ELR (cell line): ENCODE measurements around the gene ZC3H8.
"Not testable (repeated sequence)": the region's sequence is repeated elsewhere in the genome, so short reads cannot be mapped to it uniquely, and the experiment has no call there.

Experiments used
- DNase-seq: peaks from one replicate; pipeline ENCODE4 v3.0.0-alpha.2; 2015; ENCODE audit warnings: low read depth

ZC3H8 gene

DNA sequence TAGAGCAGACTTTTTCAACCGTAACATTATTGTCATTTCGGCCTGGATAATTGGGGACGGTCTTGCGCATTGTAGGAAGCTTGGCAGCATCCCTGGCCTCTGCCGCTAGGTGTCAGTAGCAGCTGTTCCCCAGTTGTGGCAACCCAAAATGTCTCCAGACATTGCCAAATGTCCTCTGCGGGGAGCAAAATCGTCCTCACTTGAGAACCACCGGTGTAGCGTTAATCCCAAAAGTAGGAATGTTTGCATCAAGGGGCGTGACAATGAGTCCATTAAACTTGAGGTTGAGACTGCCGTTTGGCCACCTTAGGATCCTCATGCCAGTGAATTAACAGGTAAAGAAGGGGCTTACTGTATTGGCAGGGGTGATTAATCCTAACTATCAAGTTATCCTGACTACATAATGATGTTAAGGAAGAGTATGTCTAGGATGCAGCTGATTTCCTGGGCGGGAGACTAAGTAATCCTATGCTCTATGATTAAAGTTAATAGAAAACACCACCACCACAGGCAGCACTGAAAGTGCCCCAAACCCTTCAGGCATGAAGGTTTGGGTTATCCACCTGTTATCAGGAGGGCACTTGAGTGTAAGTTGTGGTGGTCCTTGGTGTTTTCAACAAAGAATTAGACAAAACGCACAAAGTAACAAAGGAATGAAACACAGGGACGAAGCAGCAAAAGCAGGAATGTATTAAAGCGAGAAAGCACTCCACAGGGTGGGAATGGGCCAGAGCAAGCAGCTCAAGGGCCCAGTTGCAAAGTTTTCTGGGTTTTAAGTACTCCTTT is 4.9 kb upstream of the ZC3H8 start:
- peak; percentile 79 for DNase-seq

DNA sequence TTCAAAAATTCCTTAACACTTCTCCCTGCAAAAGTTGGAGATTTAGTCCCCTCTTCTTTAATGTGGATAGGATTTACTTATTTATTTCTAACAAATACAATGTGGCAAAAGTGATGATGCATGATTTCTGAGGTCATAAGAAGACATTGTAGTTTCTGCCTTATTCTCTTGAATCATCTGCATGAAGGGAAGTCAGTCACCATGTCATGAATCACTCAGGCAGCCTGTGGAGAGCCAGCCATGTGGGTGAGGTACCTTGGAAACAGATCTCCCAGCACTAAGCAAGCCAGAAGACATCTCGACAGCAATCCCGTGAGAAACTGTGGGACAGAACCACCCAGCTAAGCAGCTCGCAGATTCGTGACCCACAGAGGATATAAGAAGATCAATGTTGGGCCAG is 2.7 kb upstream of the ZC3H8 start:
- peak; percentile 57 for DNase-seq

DNA sequence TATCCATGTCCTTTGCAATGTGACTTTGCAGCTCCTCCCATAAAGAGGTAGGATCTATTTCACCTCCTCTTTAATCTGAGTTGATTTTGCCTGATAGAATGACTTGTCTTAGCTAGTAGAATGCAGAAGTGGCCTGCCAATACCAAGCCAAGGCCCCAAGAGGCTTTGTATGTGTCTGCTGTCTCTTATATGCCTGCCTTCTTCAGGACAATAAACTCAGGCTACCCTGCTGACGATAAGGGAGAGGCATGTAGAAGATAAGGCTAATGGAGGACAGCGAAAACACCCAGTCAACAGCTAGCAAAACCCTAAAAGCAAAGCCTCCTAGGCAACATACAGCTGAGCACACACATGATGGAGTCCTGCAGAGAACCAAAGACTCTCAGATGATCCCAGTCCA is 1.8 kb upstream of the ZC3H8 start:
- DNase-seq, result no peak

DNA sequence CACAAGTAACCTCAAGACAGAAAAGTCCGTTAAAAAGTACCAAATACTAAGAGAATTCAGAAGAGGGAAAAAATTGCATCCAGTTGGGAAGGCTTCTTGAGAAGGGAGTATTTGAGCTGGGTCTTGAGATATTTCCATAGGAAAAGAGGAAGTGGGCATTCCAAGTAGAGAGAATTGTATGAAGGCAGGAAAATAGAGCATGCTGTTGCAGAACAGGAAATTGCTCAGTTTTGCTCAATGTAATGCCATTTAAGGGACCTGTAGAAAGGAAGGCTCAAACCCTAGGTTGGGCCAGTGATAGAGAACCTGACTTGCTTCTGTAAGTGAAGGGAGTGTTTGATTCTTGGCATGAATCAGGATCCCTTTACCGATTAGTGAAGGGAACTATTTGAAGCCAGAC is 1.0 kb upstream of the ZC3H8 start:
- DNase-seq, result no peak

DNA sequence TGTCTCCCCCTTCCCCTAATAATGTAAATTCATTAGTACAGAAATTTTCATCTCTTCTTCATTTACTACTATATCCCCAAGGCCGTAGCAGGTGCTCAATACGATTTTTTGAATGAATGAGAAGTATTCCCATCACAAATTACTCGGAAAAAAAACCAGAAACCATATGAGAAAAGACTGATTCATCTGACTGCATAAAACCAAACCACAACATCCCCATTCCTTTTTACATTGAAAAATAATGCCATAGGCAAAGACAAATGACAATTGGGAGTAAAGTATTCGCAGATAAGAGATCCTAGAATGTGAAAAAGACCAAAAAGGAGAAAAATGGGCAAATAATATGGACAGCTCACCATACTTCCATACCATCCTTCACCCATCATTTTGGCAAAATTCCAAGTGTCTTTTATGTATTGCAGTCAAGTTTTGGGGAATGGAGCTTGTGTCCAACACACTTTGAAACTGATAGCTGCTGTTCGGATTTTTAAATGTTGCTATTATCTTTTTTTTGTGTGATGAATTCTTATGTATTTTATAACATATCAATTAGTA is 1.5 kb downstream of the ZC3H8 start:
- DNase-seq, result peak; percentile 31

DNA sequence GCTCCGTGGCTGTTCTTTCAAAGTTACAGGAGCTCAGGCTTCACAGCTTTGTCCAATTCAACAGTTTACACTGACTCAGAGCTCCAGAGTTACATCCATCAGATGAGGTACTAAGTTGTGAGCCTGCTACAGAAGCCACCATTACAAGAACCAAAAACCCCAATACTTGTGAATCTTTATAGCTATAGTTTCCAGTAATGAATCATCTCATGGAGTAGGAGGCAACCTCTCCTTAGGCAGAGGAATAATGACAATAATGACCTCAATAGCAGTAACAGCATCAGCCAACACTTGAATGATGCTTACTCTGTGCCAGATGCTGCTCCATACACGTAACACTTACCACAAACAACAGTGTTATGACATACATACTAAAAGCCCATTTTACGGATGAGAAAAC is 3.6 kb downstream of the ZC3H8 start:
- DNase-seq, result no peak

DNA sequence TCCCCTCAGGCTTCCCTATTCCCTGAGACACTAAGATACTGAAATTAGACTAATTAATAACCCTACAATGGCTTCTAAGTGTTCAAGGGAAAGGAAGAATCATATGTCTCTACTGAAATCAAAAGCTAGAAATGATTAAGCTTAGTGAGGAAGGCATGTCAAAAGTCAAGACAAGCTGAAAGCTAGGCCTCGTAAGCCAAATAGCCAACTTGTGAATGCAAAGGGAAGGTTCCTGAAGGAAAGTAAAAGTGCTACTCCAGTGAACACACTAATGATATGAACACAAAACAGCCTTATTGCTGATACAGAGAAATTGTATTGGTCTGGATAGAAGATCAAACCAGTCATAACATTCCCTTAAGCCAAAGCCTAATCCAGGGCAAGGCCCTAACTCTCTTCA is 10.0 kb downstream of the ZC3H8 start:
- no peak for DNase-seq

DNA sequence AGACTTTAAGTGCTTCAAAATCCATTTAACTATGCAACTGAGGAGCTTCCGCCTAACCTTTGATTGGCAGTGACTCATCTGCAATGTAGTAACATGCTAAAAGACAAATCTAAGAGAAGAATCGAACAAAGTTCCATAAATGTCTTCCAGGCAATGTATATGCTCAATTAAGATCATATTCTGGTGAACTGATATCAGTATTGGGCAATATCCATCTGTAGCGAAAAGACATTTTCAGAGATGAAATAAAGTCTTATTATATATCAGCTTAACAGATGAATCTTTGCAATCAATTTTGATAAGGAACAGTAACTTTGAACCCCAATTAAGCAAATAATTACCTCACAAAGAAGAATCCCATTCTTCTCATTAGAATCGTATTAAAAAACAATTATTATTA is 11.6 kb downstream of the ZC3H8 start:
- DNase-seq, result no peak

DNA sequence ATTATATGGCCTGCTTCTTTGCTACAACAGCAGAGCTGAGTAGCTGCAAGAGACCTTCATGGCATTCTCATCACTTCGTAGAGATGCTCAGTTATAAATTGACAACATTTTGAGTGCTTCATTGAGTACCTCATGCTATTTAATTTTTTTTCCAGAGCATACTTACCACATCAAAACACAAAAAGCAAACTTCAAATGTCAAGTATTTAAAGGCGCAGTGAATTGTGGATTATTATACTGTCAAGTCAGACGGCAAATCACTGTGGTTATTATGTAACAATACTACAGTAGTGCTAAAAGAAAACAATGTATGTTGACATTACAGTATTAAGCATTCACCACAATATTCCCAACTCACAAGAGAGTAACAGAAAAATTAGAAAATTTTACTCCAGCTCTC is 12.5 kb downstream of the ZC3H8 start:
- DNase-seq, result no peak

DNA sequence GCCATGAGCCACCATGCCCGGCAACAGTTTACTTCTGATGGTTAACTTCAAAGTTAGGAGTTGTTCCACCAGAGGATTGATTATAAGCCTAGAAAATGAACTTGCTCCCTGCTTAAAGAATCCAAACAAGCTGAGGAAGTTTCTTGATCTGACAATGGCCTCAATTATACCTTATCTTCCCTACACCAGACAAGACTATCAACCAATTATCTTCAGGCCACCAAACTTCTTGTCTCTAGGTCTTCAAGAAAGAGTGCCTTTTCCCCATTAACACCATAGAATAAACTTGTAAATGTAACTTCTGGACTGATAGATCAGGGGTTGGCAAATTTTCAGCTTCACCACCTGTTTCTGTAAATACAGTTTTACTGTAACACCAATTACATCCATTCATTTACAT is 15.0 kb downstream of the ZC3H8 start:
- DNase-seq, result no peak

DNA sequence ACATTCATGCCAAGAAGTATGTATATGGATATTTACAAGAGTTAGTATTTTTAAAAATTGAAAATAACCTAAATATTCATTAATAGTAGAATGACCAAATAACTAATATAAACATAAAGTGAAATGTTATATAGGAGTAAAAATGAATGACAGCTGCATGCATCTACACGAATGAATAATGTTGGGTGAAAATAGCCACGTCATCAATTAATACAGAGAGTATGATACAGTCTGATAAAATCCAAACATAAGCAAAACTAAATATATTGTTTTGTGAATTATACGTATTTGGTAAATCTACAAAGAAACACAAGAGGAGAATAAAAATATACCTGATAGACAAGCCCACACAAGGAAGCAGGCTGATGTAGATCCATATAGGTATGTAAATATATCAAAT is 24.5 kb downstream of the ZC3H8 start:
- no peak for DNase-seq

DNA sequence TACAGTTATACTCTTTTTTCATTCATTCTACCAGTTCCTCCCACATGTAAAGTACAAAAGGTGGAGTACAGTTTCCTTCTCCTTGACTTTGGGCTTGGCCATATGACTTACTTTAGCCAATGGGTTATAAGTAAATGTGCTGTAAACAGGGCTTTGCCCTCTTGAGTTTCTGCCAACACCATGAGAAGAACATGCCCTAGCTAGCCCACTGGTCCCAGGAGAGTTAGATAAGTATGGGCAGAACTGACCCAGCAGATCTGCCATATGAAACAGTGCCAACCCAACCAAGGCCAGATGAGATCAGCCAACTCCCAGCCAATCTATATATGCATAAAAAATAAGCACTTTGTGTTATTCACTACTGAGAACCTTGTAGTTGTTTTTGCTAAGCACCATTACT is 25.5 kb downstream of the ZC3H8 start:
- DNase-seq, result no peak

DNA sequence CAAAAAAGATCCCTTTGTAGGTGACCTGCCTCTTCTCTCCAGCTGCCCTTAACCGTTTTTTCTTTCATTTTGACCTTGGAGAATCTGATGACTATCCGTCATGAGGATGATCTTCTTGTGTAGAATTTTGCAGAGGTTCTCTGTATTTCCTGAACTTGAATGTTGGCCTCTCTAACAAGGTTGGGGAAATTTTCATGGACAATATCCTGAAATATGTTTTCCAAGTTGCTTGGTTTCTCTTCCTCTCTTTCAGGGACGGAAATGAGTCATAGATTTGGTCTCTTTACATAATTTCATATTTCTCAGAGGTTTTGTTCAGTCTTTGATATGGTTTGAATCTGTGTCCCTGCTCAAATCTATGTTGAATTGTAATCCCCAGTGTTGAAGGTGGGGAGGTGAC is 34.0 kb downstream of the ZC3H8 start:
- DNase-seq, result no peak

DNA sequence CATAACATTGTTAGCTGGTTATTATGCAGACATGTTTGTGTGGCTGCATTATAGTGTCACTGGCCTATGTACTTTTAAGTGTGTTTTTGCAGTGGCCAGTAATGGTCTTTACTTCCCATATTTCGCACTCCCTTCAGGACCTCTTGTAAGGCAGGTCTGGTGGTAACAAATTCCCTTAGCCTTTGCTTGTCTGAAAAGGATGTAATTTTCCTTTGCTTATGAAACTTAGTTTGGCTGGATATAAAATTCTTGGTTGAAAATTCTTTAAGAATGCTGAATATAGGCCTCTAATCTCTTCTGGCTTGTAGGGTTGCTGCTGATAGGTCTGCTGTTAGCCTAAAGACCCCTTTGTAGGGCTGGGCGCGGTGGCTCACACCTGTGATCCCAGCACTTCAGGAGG is 34.7 kb downstream of the ZC3H8 start:
- DNase-seq, result no peak

DNA sequence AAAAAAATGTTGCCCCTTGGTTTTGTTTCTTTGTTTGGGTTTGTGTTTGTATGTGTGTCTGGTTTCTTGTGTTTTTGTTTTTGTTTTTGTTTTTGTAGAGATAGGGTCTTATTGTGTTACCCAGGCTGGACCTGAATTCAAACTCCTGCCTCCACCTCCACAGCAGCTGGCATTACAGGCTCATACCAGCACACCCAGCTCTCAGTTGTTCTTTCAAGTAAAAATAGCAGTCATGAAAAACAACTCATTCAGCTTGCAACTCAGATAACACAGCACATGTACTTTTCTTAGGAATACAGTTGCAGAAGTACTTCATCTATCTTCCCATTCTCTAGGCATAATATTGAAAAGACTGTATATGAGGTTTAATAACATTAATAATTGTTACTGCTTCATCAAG is 37.0 kb downstream of the ZC3H8 start:
- no peak for DNase-seq

DNA sequence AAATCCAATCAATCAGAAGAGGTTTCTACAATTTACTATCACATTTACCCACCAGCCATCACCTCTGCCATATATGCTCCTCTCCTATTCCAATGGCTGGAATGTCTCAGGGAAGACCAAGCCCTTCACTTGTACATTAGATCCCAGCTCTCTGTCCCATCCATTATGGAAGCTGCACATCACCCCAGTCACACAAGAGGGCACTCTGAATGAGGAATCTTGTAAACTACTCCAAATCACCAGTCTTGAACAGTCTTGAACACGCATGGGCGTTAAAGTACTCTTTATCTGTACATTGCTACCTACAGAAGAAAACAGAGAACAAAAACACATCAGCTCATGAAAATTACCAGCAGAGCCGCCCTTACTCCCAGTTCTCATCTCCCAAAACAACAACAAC is 38.7 kb downstream of the ZC3H8 start:
- no peak for DNase-seq

DNA sequence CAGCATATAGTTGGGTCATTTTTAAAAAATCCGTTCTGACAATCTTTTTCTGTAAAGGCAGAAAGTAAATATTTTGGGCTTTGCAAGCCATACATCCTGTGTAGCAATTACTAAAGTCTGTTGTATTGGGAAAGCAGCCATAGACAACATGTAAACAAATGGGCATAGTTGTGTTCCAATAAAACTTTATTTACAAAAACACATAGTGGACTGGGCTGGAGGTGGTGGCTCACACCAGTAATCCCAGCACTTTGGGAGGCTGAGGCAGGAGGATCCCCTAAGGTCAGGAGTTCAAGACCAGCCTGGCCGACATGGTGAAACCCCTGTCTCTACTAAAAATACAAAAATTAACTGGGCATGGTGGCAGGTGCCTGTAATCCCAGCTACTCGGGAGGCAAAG is 46.9 kb downstream of the ZC3H8 start:
- not testable (repeated sequence) for DNase-seq

DNA sequence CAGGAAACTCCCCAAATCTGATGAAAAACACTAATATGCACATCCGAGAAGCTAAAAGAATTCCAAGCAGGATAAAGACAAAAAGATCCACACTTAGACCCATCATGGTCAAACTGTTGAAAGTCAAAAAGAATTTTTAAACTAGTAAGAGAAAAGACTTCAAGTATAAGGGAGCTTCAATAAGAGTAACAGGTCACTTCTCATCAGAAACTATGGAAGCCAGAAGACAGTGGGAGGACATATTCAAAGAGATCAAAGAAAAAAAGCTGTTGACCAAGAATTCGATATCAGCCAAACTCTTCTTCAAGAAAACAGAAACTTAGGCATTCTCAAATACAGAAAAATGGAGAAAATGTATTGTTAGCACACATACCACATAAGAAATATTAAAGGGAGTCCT is 50.4 kb downstream of the ZC3H8 start:
- DNase-seq, result peak; percentile 43

DNA sequence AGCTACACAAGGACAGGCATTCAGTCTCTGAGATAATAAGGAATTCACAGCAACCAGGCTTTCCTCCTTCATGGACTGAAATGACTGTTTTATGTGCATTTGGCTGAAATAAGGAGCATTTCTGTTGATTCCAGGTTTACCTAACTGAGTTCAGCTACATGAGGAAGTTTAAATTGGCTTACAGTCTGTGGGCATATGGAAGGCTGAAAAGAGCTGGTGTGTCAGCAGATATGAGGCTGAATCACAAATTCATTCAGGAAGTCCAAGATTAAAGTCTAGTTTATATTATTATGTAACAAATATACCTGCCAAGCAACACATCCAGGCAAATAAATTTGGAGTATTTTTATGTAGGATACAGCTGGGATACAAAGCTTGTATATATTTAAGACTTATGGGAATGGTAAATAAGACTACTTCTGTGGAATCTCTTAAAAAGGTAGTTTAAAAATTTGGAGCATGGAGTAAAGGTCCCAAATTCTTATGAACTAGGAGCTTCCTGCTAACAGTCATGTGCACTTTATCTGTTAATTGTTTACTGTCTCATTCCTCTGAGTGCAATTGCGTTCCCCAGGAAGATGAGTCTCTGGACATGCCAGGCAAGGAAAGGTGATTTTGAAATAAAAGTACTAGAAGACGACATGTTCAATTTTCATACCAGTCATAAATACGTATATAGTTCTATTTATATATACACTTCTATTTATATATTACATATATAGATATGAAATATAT is 53.0 kb downstream of the ZC3H8 start:
- no peak for DNase-seq

DNA sequence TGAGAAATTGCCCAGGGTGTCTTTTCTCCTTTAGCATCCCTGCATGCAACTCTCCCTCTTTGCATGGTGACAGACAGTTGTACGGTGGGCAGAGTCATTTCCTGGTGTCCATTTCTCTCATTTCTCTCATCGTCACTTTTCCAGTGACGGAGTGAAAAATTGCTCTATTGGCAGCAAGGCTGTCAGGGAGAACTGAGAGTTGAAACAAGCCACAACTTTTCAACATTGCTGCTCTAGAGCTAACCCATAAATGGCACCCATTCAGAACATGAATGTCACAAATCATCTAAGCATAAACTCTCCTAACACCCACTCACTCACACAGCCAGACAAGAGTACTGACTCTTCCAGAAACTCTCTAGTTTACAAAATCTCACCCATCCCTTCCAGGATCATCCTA is 55.7 kb downstream of the ZC3H8 start:
- DNase-seq, result no peak

DNA sequence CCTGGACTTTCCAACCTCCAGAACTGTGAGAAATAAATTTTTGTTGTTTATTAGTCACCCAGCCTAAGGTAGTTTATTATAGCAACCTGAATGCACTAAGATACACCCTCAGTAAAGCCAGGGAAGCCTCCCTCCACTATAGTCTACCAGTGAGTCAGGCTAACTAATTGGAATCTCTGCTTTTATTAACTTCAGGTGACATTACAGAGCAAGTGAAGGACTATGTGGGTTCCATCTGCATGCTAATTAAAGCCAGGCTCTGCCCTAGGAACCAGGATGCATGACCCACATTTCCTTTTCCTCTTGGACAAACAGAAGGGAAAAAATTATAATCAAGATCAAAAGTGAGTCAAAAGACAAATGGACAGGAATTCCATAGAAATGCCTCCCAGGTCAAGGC is 56.1 kb downstream of the ZC3H8 start:
- DNase-seq, result no peak

DNA sequence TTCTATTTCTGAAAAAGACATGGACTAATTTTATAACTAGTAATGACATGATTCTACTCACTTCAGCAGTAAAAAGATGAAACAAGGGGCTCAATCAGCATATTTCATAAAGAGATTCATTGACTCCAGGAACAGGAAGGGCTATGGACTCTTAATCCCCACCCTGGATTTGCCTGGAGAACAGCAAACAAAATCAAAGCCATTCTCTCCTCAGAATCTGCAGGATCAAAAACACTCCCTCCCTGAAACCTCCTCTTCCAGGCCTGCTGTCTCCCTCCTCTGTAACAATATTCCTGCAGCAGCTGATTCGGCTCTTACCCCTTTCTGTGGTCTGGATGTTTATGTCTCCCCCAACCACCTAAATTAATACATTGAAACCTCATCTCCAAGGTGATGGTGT is 57.0 kb downstream of the ZC3H8 start:
- no peak for DNase-seq

DNA sequence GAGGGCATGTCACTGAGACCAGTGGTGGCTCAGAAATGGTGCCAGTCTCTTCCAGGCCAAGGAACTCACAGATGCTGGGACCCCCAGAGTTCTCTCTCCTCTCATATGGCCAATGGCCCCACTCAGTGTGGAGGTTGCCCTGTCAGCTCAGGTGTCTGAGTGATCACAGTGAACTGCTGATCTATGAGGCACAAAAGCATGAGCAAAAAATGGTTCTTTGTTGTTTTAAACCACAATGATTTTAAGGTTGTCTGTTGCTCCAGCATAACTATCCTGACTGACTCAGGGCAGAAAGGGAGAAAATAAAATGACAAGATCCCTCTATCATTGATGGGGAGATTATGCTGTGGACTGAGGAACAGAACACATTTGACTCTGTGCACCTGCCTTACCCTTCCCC is 58.9 kb downstream of the ZC3H8 start:
- no peak for DNase-seq
